SH-SY5Y (cell line): ENCODE measurements around the gene TDRD3.

ENCODE experiments used
- GATA2 ChIP-seq: IDR thresholded peaks from 2 replicates; pipeline ENCODE4 v1.6.1; 2011; ENCODE audit warnings: mild to moderate bottlenecking, low read depth, low read length
- GATA3 ChIP-seq: IDR thresholded peaks from 2 replicates; pipeline ENCODE4 v1.6.1; 2011; ENCODE audit warnings: low read depth, mild to moderate bottlenecking, low read length, moderate library complexity

DNA sequence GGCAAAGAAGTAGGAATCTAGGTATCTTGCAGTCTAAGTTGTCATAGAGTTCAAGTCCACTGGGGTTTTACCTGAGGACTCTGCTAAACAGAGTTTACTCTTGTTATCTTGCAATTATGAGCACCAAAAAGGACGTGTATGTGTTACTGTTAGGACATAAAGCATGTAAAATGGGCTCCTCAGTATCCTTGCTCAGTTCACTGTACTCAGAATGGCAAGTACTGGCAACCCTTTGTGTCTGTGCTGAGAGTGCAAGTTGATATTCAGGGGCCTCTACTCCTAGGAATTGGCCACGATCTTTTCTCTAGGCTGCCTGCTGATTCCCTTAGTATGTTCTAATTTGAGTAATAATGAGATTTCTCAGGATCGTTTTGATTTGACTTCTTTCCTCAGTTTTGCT, 13.3 kb downstream of the TDRD3 start:
- TF ChIP-seq GATA2, result no peak
- TF ChIP-seq GATA3, result no peak
